A549 (cell line): ENCODE data around the gene NBL1. TPM values are rescaled to one million over a fixed set of nuclear protein-coding genes. Genes with fewer than 3 reads are reported as not detected.

Source experiments
- ATAC-seq, 2 experiments: fragments of 200-7000 bp in 1 of 2; fragments of >200 bp in 1 of 2; cut with Nextera tagmentation in 1 of 2; cut with Tn5 transposase in 1 of 2; 3 replicates each; pipeline versions ENCODE4 v1.8.0 to v1.9.1; 2018 to 2020; ENCODE audit warnings: mild to moderate bottlenecking in 1 of 2, moderate library complexity in 1 of 2
- CTCF ChIA-PET: fragments of 300-600 bp; sonication (Branson Sonifier 250); formaldehyde crosslinking; extraction: SDS; loops from one replicate; lab custom pipeline; 2021; ENCODE audit warnings: antibody characterized with exemption, inconsistent platforms; lab: Yijun Ruan, JAX
- POLR2A ChIA-PET: fragments of 350-600 bp; formaldehyde crosslinking; extraction: SDS; loops from one replicate; lab custom pipeline; 2021; ENCODE audit warnings: antibody characterized with exemption, inconsistent platforms; lab: Yijun Ruan, JAX
- DNase-seq, 2 experiments: peaks; one replicate each; pipeline versions ENCODE4 v3.0.0 to v3.0.0-alpha.2; 2011 to 2016; ENCODE audit warnings: low read depth in 1 of 2, low spot score in 1 of 2
- FAIRE-seq: peaks from 2 replicates; lab custom pipeline; 2011; peaks lifted over from hg19 to GRCh38; lab: Jason Lieb, UNC
- H3K27ac ChIP-seq, 2 experiments: fragments of >200 bp; sonication (Bioruptor Twin); formaldehyde crosslinking; 3 replicates each; pipeline ENCODE4 v1.5.1; 2016 to 2017
- H3K4me1 ChIP-seq: fragments of >200 bp; sonication (Bioruptor Twin); formaldehyde crosslinking; 3 replicates; pipeline ENCODE4 v1.6.1; 2016
- H3K4me2 ChIP-seq: fragments of >200 bp; sonication (Bioruptor Twin); formaldehyde crosslinking; 3 replicates; pipeline ENCODE4 v1.6.1; 2016
- H3K4me3 ChIP-seq: fragments of >200 bp; sonication (Bioruptor Twin); formaldehyde crosslinking; 3 replicates; pipeline ENCODE4 v1.5.1; 2016
- H3K9me3 ChIP-seq: fragments of >200 bp; sonication (Bioruptor Twin); formaldehyde crosslinking; 3 replicates; pipeline ENCODE4 v1.6.1; 2016
- ATOH8 ChIP-seq: fragments of 250-450 bp; sonication (Bioruptor Pico); IDR thresholded peaks from 2 replicates; pipeline ENCODE4 v1.5.0; 2020; ENCODE audit warnings: low read depth, mild to moderate bottlenecking, moderate library complexity
- CBX2 ChIP-seq: fragments of 200-600 bp; sonication (generic); IDR thresholded peaks from 2 replicates; pipeline ENCODE4 v1.6.1; 2016; ENCODE audit warnings: low read depth, mild to moderate bottlenecking, borderline replicate concordance
- CHD2 ChIP-seq: fragments of 150-350 bp; IDR thresholded peaks from 2 replicates; pipeline ENCODE4 v1.6.1; 2014; ENCODE audit warnings: low read length; ENCODE audit not compliant: partially characterized antibody
- CHD4 ChIP-seq: fragments of 200-600 bp; sonication (generic); IDR thresholded peaks from 2 replicates; pipeline ENCODE4 v1.6.1; 2016; ENCODE audit warnings: antibody characterized with exemption, mild to moderate bottlenecking, borderline replicate concordance
- EP300 ChIP-seq, 2 experiments: fragments of >200 bp; sonication (Bioruptor Twin); formaldehyde crosslinking; IDR thresholded peaks; 2 replicates in 1 of 2; 3 replicates in 1 of 2; pipeline ENCODE4 v1.6.1; 2016 to 2017
- FOSB ChIP-seq: fragments of 250-450 bp; sonication (Bioruptor Pico); IDR thresholded peaks from 2 replicates; pipeline ENCODE4 v1.5.0; 2020; ENCODE audit warnings: mild to moderate bottlenecking, moderate library complexity
- FOSL2 ChIP-seq, 2 experiments: fragments of 450-650 bp in 1 of 2; fragments of >200 bp in 1 of 2; sonication (Bioruptor Twin) in 1 of 2; formaldehyde crosslinking; IDR thresholded peaks; 2 replicates each; pipeline versions ENCODE4 v1.5.0 to v1.6.1; 2016 to 2020; ENCODE audit warnings: mild to moderate bottlenecking in 1 of 2, moderate library complexity in 1 of 2
- FOXS1 ChIP-seq: fragments of 250-450 bp; sonication (Bioruptor Pico); IDR thresholded peaks from 2 replicates; pipeline ENCODE4 v1.5.0; 2020; ENCODE audit warnings: mild to moderate bottlenecking, moderate library complexity
- HEYL ChIP-seq: fragments of 250-450 bp; sonication (Bioruptor Pico); IDR thresholded peaks from 2 replicates; pipeline ENCODE4 v1.8.0; 2021; ENCODE audit warnings: mild to moderate bottlenecking, moderate library complexity
- HMGXB4 ChIP-seq: fragments of 250-450 bp; sonication (Bioruptor Pico); IDR thresholded peaks from 2 replicates; pipeline ENCODE4 v1.5.0; 2021; ENCODE audit warnings: mild to moderate bottlenecking, moderate library complexity, borderline replicate concordance
- HOXA7 ChIP-seq: fragments of 250-450 bp; sonication (Bioruptor Pico); IDR thresholded peaks from 2 replicates; pipeline ENCODE4 v1.5.0; 2020; ENCODE audit warnings: mild to moderate bottlenecking, moderate library complexity
- HOXB5 ChIP-seq: fragments of 250-450 bp; sonication (Bioruptor Pico); IDR thresholded peaks from 2 replicates; pipeline ENCODE4 v1.5.0; 2020; ENCODE audit warnings: mild to moderate bottlenecking, moderate library complexity
- JUNB ChIP-seq: fragments of >200 bp; sonication (Bioruptor Twin); formaldehyde crosslinking; IDR thresholded peaks from 2 replicates; pipeline ENCODE4 v1.6.1; 2016
- KDM1A ChIP-seq: fragments of 200-600 bp; sonication (generic); IDR thresholded peaks from 2 replicates; pipeline ENCODE4 v1.6.1; 2016; ENCODE audit warnings: low read depth, mild to moderate bottlenecking
- KDM5A ChIP-seq: fragments of 200-600 bp; sonication (generic); IDR thresholded peaks from 2 replicates; pipeline ENCODE4 v1.6.1; 2016; ENCODE audit warnings: antibody characterized with exemption, mild to moderate bottlenecking
- MYC ChIP-seq: IDR thresholded peaks from 2 replicates; pipeline ENCODE4 v1.6.1; 2012; ENCODE audit warnings: mild to moderate bottlenecking, inconsistent platforms, low read length, improper control_type of control experiment, borderline replicate concordance
- NPAS2 ChIP-seq: fragments of 250-450 bp; sonication (Bioruptor Pico); IDR thresholded peaks from 2 replicates; pipeline ENCODE4 v1.8.0; 2022; ENCODE audit warnings: mild to moderate bottlenecking, moderate library complexity, borderline replicate concordance
- NR3C1 ChIP-seq: fragments of >200 bp; sonication (Bioruptor Twin); formaldehyde crosslinking; IDR thresholded peaks from 3 replicates; pipeline ENCODE4 v1.6.1; 2017
- PBX3 ChIP-seq: IDR thresholded peaks from 2 replicates; pipeline ENCODE4 v1.6.1; 2012
- POLR2A ChIP-seq: IDR thresholded peaks from 2 replicates; pipeline ENCODE4 v1.6.1; 2012; ENCODE audit warnings: mild to moderate bottlenecking, low read length
- RARB ChIP-seq: fragments of 250-450 bp; sonication (Bioruptor Pico); IDR thresholded peaks from 2 replicates; pipeline ENCODE4 v1.8.0; 2021; ENCODE audit warnings: mild to moderate bottlenecking, moderate library complexity
- RCOR1 ChIP-seq: fragments of 150-350 bp; IDR thresholded peaks from 2 replicates; pipeline ENCODE4 v1.6.1; 2014; ENCODE audit warnings: antibody characterized with exemption, low read length, low read depth
- REST ChIP-seq: fragments of 200-600 bp; sonication (generic); IDR thresholded peaks from 2 replicates; pipeline ENCODE4 v1.6.1; 2016; ENCODE audit warnings: antibody characterized with exemption, mild to moderate bottlenecking, moderate library complexity
- RFX5 ChIP-seq: fragments of 450-650 bp; IDR thresholded peaks from 2 replicates; pipeline ENCODE4 v1.7.1; 2014; ENCODE audit warnings: antibody characterized with exemption, mild to moderate bottlenecking, moderate library complexity
- RNF2 ChIP-seq: fragments of 200-600 bp; sonication (generic); IDR thresholded peaks from 2 replicates; pipeline ENCODE4 v1.6.1; 2016; ENCODE audit warnings: low read depth, mild to moderate bottlenecking, antibody characterized with exemption, moderate library complexity, borderline replicate concordance
- ZNF302 ChIP-seq: fragments of 250-450 bp; sonication (Bioruptor Pico); IDR thresholded peaks from 2 replicates; pipeline ENCODE4 v1.9.0; 2021; ENCODE audit warnings: inconsistent platforms, mild to moderate bottlenecking, moderate library complexity
- ZSCAN20 ChIP-seq: fragments of 250-450 bp; sonication (Bioruptor Pico); IDR thresholded peaks from 2 replicates; pipeline ENCODE4 v1.8.0; 2022; ENCODE audit warnings: mild to moderate bottlenecking, moderate library complexity
- WGBS: methylation state at CpG from one replicate; pipeline ENCODE4 v1.1.6; 2017; ENCODE audit errors: missing lambda C conversion rate; 5-methylcytosine and 5-hydroxymethylcytosine counted together
- polyA plus RNA-seq, 4 experiments: library from polyadenylated mRNA; depleted of rRNA in 3 of 4; stranded (reverse); fragments of >200 nt; fragmentation: RNase III in 1 of 4; extraction: RNeasy Plus Mini Kit Qiagen cat#74134 plus additional on column Dnase treatment in 1 of 4; gene quantifications; 2 replicates in 3 of 4; 3 replicates in 1 of 4; pipeline ENCODE4 v1.2.3, GENCODE V29; 2011 to 2017

NBL1 gene
- polyA plus RNA-seq, 2 of the 4 experiments (the other 2 are of a cell fraction), result 16.3 to 19.0 TPM

- no peak for ATAC-seq
- no peak overlapping the region for H3K4me3 ChIP-seq
- 96% methylated on average over 12 of the region's 12 CpGs for WGBS
- peaks cover 5% of the 10 kb centered on the region; the same call in 1 of the 3 replicates for H3K4me1 ChIP-seq
- H3K4me2 ChIP-seq, result no peak overlapping the region
- FAIRE-seq, result no peak
- no peak for TF ChIP-seq ZSCAN20 (CRISPR knock-in tag)
- TF ChIP-seq CHD4, result no peak
- TF ChIP-seq, all 56 proteins: peak for 0
- CTCF ChIA-PET, result no interaction called here
- no peaks in the 10 kb centered on the region for H3K9me3 ChIP-seq
- POLR2A ChIA-PET, result no interaction called here
- DNase-seq, result no peak
- H3K27ac ChIP-seq, result no peak overlapping the region
Observed at GRCh38 chr1:19608232-19608631, 35.9 kb upstream of the NBL1 start.

- Histone ChIP-seq H3K4me3 (no peak overlapping the region), H3K9me3 (no peaks in the 10 kb centered on the region), H3K4me1 (peaks cover 10% of the 10 kb centered on the region; the same call in 1 of the 3 replicates), H3K4me2 (no peak overlapping the region), H3K27ac (no peak overlapping the region)
- ChIA-PET CTCF (no interaction called here), POLR2A (interaction anchor here (1.2 kb wide), 1 partner anchor 149 kb away, joined by 4 read pairs; no protein-coding TSS in a partner anchor)
- WGBS, result 76% methylated on average over 8 of the region's 8 CpGs
- FAIRE-seq (no peak), ATAC-seq (no peak), DNase-seq (no peak)
- TF ChIP-seq RCOR1 (no peak), NR3C1 (no peak), KDM5A (no peak), JUNB (no peak), HOXA7 (no peak), NPAS2 (CRISPR knock-in tag) (no peak), MYC (no peak), ATOH8 (CRISPR knock-in tag) (no peak), ZNF302 (CRISPR knock-in tag) (no peak), CBX2 (no peak), CHD2 (no peak), HEYL (CRISPR knock-in tag) (no peak), RARB (CRISPR knock-in tag) (no peak), FOSB (CRISPR knock-in tag) (no peak)
Observed at GRCh38 chr1:19610282-19610981, 33.7 kb upstream of the NBL1 start.

GRCh38 chr1:19612530-19612929 is 31.6 kb upstream of the NBL1 start:
- no peak for TF ChIP-seq EP300 (IDR thresholded peaks at IDR 0.05)
- TF ChIP-seq CBX2, result no peak
- no peak for TF ChIP-seq FOSL2 (IDR thresholded peaks at IDR 0.05)
- TF ChIP-seq FOSL2 (CRISPR knock-in tag; IDR thresholded peaks at IDR 0.05), result no peak
- TF ChIP-seq HEYL (CRISPR knock-in tag), result no peak
- TF ChIP-seq HMGXB4 (CRISPR knock-in tag), result no peak
- no peak for TF ChIP-seq REST
- TF ChIP-seq RNF2, result no peak
- no peak for TF ChIP-seq POLR2A
- no peak for TF ChIP-seq RFX5
- TF ChIP-seq HOXB5 (CRISPR knock-in tag), result no peak
- TF ChIP-seq PBX3, result no peak
- no peak for TF ChIP-seq FOXS1 (CRISPR knock-in tag)
- TF ChIP-seq CHD2, result no peak
- no peak for TF ChIP-seq KDM1A
- ChIA-PET POLR2A (interaction anchor here (0.7 kb wide), 1 partner anchor 691 kb away, joined by 3 read pairs; no protein-coding TSS in a partner anchor), CTCF (interaction anchor here (0.9 kb wide), 1 partner anchor 38 kb away, joined by 3 read pairs; no protein-coding TSS in a partner anchor)
- ATAC-seq (no peak), FAIRE-seq (no peak), DNase-seq (no peak)
- Histone ChIP-seq H3K4me2 (no peak overlapping the region), H3K27ac (no peak overlapping the region; a peak in 1 of 6 replicates), H3K4me3 (no peak overlapping the region), H3K4me1 (peaks cover 22% of the 10 kb centered on the region), H3K9me3 (no peaks in the 10 kb centered on the region)
- 89% methylated on average over 5 of the region's 5 CpGs for WGBS
